Measurements from ENCODE around the gene MYOCOS.
"Not testable (repeated sequence)": the region's sequence is repeated elsewhere in the genome, so short reads cannot be mapped to it uniquely, and the experiment has no call there.

MYOCOS gene, protein sequence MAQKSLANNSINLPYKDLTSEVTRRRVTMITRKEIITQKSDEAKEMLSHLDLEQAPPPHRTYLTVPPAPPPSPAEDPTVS

DNA sequence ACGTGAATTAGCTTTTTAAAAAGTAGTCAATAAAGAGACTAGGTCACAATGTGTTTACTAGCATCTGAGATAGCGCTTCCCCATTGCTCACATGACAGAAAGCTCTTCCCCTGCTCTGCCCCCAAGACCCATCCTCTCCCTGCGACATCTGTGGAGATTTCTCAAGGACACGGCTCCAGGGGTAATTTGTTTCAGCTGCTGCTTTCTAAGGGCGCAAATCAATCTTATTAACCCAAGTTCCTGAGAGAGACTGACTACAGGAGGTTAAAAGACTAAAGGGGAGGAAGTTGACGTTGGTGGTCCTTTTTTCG lies at the start of gene MYOCOS:
TSS of gene MYOCOS (plus strand) at position 92 of the 311 bp plus-strand sequence. CDS start 1,641 bp downstream, outside the sequence.
- DNase-seq = no peak

DNA sequence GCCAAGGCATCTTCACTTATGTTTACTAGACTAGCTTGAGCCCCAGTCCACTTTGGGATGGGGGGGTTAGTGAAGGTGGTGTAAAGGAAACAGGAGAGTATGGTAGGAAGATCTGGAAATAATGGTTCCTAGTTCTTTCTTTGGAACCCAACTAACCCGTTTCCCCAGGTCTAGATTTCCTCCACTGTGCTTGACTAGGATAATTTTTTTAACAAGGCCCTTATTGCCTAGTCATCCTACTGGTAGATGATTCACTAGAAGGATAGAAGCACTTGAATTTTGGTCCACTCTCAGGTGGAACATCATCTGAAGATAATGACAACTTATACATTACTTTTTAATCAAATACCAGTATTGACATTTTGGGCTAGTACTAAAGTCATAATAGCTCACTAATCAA lies 45.9 kb upstream of the MYOCOS start:
- DNase-seq = no peak

DNA sequence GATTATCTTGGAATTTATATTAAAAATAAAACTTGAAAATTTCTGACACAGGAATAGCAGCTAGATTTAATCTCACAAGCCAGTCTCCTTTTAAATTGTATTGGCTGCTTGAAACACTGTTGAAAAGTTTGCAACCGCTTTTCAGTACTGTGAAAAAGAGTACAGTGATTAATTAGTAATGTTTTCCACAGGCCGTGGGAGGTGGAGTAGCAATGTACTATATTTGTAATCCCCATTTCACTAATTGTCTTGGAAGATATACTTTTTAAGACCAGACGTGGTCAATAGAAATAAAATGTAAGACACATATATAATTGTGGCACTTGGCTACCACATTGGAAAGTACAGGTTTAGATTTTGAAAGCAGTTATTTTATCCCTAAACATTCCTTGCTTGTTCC lies 40.8 kb upstream of the MYOCOS start:
- no peak for DNase-seq

DNA sequence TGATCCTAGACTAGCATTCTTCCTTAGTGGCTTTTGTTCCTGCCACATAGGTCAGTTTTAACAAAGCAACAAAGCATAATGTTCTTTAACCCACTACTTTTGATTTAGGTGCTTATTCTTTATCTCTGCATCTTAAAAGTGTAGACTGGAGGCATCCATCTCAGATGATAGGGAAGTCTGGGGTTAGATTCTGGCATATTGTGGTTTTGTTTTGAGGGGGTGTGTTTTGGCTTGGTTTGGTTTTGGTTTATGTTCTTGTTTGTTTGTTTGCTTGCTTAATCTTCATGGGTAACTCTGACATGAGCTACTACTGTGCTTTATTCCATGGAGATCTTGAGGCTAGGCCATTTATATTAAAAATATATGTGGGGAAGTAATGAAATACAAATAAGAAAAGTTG lies 40.3 kb upstream of the MYOCOS start:
- DNase-seq = no peak

DNA sequence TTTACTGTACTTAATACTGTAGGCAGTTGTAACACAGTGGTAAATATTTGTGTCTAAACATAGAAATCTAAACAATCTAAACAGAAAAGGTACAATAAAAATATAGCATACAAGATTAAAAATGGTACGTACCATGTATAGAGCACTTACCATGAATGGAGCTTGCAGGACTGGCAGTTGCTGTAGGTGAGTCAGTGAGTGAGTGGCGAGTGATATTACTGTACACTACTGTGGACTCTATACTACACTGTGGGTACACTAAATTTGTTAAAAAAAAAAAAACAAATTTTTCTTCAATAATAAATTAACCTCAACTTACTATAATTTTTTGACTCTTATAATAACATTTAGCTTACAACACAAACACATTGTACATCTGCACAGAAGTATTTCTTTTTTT lies 39.5 kb upstream of the MYOCOS start:
- no peak for DNase-seq

DNA sequence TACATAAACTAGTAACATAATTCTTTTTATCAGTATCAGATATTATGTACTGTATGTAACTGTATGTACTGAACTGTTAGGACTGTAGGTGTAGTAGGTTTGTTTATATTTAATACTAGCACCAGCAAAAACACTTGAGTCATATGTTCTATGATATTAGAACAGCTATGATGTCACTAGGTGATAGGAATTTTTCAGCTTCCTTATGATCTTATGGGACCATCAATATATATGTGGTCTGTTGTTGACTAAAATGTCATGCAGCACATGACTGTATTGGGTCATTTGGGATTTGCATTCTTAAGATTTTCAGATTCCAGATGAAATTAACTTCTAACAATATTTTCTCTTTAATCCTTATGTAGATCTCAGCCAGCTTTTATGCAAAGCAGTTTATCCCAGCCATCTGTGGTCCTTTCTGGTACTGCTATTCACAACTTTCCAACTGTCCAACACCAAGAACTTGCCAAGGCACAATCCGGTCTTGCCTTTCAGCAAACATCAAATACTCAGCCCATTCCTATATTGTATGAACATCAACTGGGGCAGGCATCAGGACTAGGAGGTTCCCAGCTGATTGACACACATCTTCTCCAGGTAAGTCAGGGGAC lies 38.3 kb upstream of the MYOCOS start:
- no peak for DNase-seq

DNA sequence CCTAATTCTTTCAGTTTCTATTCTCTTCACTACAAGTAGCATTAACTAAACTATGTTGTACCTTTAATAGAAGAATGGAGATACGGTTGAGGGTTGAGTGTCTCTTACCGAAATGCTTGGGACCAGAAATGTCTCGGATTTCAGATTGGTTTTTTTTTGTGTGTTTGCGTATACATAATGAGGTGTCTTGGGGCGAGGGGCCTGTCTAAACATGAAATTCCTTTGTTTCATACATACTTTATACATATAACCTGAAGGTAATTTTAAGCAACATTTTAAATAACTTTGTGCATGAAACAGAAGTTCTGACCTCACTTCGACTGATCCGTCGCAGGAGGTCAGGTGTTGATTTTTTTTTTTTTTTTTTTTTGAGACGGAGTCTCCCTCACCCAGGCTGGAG lies 36.3 kb upstream of the MYOCOS start:
- DNase-seq = no peak

DNA sequence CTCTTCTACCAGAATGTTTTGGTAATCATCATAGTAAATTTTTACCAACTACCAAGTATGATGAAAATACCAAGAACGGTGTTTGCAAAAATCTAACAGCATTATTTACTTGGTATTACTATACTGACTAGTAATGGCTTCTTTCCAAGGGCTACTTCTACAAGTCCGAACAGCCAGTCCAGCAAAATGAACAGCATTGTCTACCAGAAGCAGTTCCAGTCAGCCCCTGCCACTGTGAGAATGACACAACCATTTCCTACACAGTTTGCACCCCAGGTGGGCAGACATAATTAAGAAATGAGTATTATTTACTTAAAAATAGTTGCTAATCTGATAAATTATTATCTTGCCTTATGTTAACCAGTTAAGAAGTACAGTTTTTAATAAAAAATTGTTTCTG lies 33.8 kb upstream of the MYOCOS start:
- no peak for DNase-seq

DNA sequence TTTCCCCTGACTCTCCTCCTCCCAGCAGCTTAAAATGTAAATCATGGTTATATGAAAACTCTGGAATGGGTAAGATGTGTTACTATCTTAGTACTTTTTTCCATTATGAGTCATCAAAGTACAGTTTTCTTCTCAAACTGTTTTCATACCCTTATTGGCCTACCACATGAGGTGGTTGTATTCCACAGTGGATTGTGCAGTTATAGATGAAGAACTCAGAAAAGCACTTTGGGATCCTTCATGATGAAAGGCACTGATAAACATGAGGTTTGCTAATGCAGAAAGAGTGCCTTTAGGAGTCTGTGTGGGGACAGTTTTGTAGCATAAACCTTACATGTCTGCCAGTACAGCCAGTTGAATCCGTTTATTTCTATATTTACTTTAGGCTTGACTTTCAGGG lies 32.0 kb upstream of the MYOCOS start:
- DNase-seq = no peak

DNA sequence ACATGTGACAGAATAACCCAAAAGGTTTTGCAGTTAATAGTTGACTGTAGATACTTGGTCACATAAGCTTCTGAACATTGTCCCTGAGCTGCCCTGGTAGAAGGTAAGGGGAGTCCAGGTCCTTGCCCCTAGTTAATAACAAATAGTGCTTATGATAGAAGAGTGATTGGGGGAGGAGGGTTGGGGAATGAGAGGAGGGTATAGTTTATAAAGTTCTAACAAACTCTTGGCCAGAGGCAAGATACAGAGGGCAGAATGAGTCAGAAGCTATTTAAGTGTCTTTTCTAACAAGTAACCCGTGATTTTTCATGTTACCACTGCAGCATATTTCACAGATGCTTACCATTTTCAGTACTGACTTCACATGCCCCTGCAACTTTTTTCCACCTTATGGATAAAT lies 26.7 kb upstream of the MYOCOS start:
- DNase-seq = no peak

DNA sequence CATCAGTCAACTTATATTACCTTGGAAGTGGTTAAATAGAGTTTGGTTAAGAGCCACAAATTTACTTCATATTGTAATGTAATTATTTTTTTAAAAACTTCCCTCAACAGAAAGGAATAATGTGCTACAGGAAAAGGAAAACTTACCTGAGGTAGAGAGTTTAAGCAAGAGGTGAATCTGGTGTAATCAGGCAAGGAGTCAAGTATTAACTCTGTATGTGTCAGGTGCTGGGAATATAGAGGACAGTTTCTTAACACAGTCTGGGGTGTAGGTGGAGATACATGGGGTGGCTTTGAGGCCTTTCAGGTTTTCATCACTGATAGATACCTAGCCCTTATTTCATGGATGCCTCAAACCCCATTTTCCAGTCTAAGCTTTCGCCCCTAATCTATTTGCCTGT lies 25.9 kb upstream of the MYOCOS start:
- no peak for DNase-seq

DNA sequence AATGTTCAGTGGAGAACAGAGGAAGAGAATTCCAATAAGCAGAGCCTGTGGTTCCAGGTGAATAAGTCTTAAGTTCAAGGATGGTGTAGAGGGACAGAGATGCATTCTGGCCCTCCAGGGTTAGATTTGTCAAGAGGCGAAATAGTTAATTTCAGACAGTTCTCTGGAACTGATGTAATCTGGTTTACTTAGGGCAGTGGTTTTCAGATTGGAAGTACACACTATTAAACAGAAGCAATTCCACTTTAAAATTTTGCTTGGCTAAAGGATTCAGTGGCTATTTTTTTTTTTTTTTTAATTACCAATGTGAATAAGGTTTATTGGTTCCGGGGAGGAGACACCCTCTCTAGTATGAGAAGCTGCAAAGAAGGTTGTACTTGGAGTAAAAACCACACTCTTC lies 25.3 kb upstream of the MYOCOS start:
- DNase-seq = no peak

DNA sequence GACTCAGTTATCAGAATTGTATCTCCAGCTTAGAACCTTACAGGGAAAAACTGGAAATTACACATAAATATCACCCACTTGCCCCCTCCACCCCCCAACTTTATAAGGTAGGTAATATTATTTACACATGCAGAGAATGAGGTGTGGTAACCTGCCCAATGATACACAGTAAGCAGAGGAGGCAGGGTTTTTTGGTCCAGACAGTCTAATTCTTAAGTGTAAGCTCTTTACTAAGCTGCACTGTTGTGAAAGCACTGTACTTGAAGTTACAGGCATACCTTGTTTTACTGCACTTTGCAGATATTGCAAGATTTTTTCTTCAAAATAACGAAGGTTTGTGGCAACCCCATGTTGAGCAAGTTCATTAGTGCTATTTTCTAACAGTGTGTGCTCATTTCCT lies 24.8 kb upstream of the MYOCOS start:
- no peak for DNase-seq

DNA sequence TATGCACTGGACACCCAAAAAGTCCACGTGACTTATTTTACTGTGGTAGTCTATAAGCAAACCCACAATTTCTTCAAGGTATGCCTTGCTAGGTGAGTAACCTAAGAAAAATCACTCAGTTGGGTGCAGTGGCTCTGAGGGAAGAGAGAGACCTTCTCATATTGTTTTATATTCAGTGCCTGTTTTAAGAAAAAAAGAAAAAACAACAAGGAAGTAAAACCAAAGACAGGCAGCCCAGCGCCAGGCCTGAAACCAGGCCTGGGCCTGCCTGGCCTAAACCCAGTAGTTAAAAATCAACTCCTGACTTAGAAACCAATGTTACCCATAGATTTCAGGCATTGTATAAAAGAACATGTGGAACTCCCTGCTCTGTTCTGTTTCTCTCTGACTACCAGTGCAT lies 21.7 kb upstream of the MYOCOS start:
- not testable (repeated sequence) for DNase-seq

DNA sequence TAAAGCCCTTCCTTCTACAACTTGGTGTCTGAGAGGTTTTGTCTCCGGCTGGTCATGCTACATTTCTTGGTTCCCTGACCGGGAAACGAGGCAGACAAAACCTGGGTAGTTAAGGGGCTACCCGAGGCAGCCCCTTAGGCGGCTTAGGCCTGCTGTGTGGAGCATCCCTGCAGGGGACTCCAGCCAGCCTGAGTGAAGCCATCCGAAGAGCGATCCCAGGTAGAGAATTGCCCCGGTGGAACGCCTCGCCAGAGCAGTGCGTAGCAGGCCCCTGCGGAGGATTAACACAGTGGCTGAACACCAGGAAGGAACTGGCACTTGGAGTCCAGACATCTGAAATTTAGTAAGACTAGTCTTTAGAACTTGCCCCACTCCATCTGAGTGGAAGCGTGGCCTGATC lies 21.2 kb upstream of the MYOCOS start:
- DNase-seq = no peak

DNA sequence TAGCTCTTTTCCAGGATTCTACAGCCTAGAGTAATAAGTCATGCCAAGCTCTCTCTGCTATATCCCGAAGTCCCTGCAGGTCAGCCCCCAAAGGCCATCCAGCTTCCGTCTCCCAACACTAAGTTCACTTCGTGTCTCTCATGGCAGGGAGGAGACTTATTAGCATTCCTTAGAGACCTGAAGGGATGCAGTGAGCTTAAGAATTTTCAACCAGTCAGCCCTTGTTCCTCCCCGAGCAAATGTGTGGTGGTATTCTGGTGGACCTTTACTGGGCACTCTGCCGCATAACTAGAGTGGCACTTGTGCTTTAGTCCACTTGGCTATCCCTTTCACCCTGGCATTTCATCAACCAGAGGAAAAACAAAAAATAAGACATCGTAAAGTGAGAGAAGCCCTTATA lies 19.0 kb upstream of the MYOCOS start:
- not testable (repeated sequence) for DNase-seq

DNA sequence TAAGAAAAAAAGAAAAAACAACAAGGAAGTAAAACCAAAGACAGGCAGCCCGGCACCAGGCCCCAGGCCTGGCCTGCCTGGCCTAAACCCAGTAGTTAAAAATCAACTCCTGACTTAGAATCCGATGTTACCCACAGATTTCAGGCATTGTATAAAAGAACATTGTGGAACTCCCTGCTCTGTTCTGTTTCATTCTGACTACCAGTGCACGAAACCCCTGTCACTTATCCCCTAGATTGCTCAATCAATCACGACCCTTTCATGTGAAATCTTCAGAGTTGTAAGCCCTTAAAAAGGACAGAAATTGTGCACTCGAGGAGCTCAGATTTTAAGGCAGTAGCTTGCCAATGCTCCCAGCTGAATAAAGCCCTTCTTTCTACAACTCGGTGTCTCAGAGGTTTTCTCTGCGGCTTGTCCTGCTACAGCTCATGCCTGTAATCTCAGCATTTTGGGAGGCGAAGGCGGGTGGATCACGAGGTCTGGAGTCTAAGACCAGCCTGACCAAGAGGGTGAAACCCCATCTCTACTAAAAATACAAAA lies 15.6 kb upstream of the MYOCOS start:
- DNase-seq = no peak

DNA sequence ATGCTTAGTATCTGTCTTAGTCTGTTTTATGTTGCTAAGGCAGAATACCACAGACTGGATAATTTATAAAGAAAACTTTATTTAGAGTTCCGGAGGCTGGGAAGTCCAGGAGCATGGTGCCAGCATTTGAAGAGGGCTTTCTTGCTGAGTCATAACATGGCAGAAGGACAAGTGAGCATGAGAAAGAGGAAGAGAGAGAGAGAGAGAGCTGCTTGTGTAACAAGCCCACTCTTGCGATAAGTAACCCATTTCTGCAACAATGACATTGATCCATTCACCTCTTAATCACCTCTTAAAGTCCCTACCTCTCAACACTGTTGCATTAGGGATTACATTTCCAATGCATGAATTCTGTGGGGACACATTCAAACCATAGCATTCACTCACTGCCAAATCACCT lies 11.7 kb upstream of the MYOCOS start:
- no peak for DNase-seq

DNA sequence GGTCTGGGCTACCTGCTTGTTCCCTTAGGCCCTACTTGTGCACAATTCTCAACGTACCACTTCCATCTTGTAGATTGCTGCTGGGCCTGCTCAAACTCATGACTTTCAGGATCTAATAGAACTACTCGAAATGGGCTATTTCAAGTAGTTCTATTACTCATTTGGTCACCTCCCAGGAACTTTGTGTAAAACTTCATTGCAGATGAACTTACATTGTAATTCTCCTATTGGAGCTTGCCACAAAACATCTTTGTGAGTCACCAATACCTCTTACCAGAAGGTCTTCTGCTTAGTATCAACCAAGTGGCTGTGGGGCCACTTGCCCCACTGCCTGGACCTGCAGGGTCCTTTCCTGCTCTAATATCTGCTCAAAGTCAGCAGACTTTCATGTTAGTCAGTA lies 10.7 kb upstream of the MYOCOS start:
- no peak for DNase-seq

DNA sequence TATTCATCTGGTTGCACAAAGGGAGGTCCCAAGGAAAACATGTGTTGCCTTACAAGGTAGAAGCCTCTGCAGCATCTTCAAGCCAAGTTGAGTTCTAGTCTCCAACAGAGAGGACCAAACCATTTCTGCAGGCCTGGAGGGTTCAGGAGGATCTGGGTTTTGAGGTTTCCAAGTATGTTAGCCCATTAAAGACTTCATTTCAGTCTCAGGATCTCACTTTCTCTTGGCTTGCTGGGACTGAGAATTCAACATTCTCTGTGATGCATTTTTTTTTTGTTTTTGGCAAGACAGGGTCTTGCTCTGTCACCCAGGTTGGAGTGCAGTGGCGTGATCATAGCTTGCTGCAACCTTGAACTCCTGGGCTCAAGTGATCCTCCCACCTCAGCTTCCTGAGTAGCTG lies 8.8 kb upstream of the MYOCOS start:
- no peak for DNase-seq

DNA sequence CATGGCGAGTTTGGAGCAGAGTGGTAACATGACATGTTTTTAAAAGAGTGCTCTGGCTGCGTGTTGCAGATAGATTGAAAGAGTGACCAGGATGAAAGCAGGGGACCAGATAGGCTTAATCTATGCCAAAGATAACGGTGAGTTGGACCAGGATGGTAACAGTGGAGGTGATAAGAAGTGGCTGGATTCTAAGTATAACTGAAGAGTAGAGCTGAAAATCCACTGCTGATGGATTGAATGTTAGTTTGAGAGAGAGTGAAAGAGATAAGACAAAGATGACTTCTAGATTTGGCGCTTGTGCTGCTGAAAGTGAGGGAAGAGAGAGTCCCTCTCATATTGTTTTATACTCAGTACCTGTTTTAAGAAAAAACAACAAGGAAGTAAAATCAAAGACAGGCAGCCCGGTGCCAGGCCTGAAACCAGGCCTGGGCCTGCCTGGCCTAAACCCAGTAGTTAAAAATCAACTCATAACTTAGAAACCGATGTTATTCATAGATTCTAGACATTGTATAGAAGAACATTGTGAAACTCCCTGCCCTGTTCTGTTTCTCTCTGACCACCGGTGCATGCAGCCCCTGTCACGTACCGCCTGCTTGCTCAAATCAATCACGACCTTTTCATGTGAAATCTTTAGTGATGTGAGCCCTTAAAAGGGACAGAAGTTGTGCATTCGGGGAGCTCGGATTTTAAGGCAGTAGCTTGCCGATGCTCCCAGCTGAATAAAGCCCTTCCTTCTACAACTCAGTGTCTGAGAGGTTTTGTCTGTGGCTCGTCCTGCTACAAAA lies 6.7 kb upstream of the MYOCOS start:
- DNase-seq = not testable (repeated sequence)

DNA sequence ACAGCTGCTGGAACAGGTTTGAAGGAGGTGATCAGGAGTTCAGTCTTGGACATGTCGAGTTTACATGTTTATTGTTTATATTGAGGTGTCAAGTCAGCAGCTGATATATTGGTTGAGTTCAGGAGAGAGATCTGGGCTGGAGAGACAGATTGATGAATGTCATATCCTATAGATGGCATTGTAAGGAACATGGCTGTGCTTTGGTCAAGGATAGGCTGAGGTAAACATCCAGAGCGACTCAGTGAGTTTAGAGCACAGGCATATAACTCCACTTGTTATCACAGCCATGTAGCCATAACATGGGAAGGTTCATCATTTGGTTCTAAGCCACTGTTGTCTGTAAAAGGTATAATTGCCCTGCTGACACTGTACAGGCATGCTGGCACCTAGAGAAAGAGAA lies 5.5 kb upstream of the MYOCOS start:
- no peak for DNase-seq

DNA sequence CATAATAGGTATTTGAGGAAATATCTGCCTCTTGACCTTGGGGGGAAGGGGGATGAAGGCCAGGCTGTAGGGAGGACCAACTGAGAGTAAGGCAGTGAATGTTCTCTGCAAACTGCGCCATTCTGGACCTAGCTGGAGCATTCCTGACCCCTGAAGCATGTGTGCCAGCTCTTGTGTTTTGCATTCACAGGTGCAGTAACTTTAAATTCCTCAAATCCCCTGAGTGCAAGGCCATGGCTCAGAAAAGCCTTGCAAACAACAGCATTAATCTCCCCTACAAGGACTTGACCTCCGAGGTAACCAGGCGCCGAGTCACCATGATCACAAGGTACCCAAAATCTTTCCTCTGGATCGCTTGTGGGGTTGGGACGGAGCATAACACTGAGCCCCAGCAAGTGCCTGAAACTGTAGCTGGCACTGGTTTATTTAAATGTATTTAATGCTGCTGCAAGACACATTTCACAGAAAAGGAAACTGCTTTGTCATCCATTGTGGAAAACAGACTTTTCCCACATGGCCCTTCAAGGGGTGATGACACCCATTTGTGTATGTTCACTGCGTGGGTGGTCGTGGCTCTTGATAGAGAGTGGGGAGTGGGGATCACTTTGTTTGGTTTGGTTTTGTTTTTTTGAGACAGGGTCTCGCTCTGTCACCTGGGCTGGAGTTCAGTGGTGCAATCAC lies 1.7 kb downstream of the MYOCOS start:
- DNase-seq = no peak

DNA sequence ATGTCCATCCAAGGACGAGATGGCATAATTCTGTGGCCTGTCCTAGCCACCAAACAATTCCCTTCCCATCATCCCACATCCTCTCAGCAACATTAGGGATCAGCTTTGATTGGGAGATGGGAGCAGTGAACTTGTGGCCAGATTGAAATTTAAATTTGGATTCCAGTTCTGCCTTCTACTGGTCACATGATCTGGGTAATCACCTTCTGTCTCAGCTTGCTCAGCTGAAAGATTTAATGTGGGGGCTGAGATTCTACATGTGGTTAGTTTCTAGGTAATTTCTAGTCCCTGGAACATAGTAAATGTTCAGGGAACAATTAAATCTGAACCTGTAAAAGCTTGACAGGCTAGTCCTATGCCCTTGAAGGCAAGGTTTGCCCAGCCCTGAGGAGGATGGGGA lies 3.2 kb downstream of the MYOCOS start:
- no peak for DNase-seq

Measured in activated CD4-positive, alpha-beta T cell treated with anti-CD3 and anti-CD28 coated beads for 48 hours (primary cell).